Skeletal muscle tissue (tissue), 4 donors: ENCODE data around the gene ISL1. TPM values are rescaled to one million over a fixed set of nuclear protein-coding genes. Genes with fewer than 3 reads are reported as not detected.
A peak's percentile ranks its signal among the peaks of the same experiment; 100 is the strongest.

Source experiments
- H3K27ac ChIP-seq: one replicate; pipeline ENCODE4 v1.7.0; 2013; ENCODE audit warnings: mild to moderate bottlenecking, low read depth, low read length, inconsistent platforms
- H3K27me3 ChIP-seq, 3 donors: one replicate each; pipeline ENCODE4 v1.7.0; 2013; ENCODE audit warnings: low read length in 3 of 3; ENCODE audit not compliant: control insufficient read depth in 3 of 3, insufficient read depth in 3 of 3
- H3K36me3 ChIP-seq, 3 donors: one replicate each; pipeline ENCODE4 v1.7.0; 2013; ENCODE audit warnings: low read length in 3 of 3; ENCODE audit not compliant: control insufficient read depth in 3 of 3, insufficient read depth in 3 of 3
- H3K4me1 ChIP-seq, 3 donors: one replicate each; pipeline ENCODE4 v1.7.0; 2013; ENCODE audit warnings: low read length in 3 of 3, mild to moderate bottlenecking in 3 of 3; ENCODE audit not compliant: control insufficient read depth in 3 of 3, insufficient read depth in 3 of 3
- H3K4me3 ChIP-seq, 3 donors: one replicate each; pipeline ENCODE4 v1.7.0; 2013; ENCODE audit warnings: low read length in 3 of 3
- H3K9ac ChIP-seq, 3 donors: one replicate each; pipeline ENCODE4 v1.7.0; 2013; ENCODE audit warnings: low read length in 3 of 3, mild to moderate bottlenecking in 3 of 3, moderate library complexity in 2 of 3, low read depth in 1 of 3
- H3K9me3 ChIP-seq, 3 donors: one replicate each; pipeline ENCODE4 v1.7.0; 2013; ENCODE audit warnings: low read length in 3 of 3; ENCODE audit not compliant: control insufficient read depth in 3 of 3
- total RNA-seq: library from RNA; depleted of rRNA; stranded (reverse); fragments of >200 nt; gene quantifications from one replicate; pipeline ENCODE4 v1.2.3, GENCODE V29; 2014
- donor health status: Osteomylitis.

The ISL1 gene
- total RNA-seq, 1 donor from 2014 or later = 0.52 TPM

- H3K4me3 ChIP-seq = no peak overlapping the region
- no peaks in the 10 kb centered on the region for H3K9me3 ChIP-seq
- no peak overlapping the region for H3K9ac ChIP-seq
- H3K27me3 ChIP-seq = peaks cover 74 to 86% (median 79%) of the 10 kb centered on the region in 3 donors
- peaks cover 6 to 21% (median 9%) of the 10 kb centered on the region in 3 donors for H3K4me1 ChIP-seq
- no peaks in the 10 kb centered on the region for H3K36me3 ChIP-seq
- no peak overlapping the region for H3K27ac ChIP-seq
These were observed 2.0 kb downstream of the ISL1 start for GRCh38 chr5:51385216-51385615.

- Histone ChIP-seq H3K27ac (no peak overlapping the region), H3K9ac (no peak overlapping the region), H3K4me1 (peaks cover 6 to 18% (median 9%) of the 10 kb centered on the region in 3 donors), H3K36me3 (no peaks in the 10 kb centered on the region), H3K27me3 (peaks cover 69 to 80% (median 69%) of the 10 kb centered on the region in 3 donors), H3K4me3 (peak overlapping the region in 1 of 3 donors; percentile 54), H3K9me3 (no peaks in the 10 kb centered on the region)
These were observed 4.0 kb downstream of the ISL1 start for GRCh38 chr5:51386916-51387883.

GRCh38 chr5:51387884-51388275 is 4.6 kb downstream of the ISL1 start:
- Histone ChIP-seq H3K4me1 (peaks cover 4 to 13% (median 5%) of the 10 kb centered on the region in 3 donors), H3K27ac (no peak overlapping the region), H3K4me3 (no peak overlapping the region), H3K36me3 (no peaks in the 10 kb centered on the region), H3K27me3 (peaks cover 62 to 79% (median 62%) of the 10 kb centered on the region in 3 donors), H3K9me3 (no peaks in the 10 kb centered on the region), H3K9ac (no peak overlapping the region)

GRCh38 chr5:51388488-51389287 is 5.4 kb downstream of the ISL1 start:
- Histone ChIP-seq H3K9ac (no peak overlapping the region), H3K9me3 (no peaks in the 10 kb centered on the region), H3K36me3 (no peaks in the 10 kb centered on the region), H3K27me3 (peaks cover 54 to 74% (median 55%) of the 10 kb centered on the region in 3 donors), H3K4me1 (peaks cover 4 to 7% (median 5%) of the 10 kb centered on the region in 3 donors), H3K4me3 (no peak overlapping the region), H3K27ac (no peak overlapping the region)

GRCh38 chr5:51389288-51389576 is 6.0 kb downstream of the ISL1 start:
- Histone ChIP-seq H3K9me3 (no peaks in the 10 kb centered on the region), H3K27ac (no peak overlapping the region), H3K9ac (no peak overlapping the region), H3K27me3 (peaks cover 52 to 73% (median 54%) of the 10 kb centered on the region in 3 donors), H3K4me3 (no peak overlapping the region), H3K36me3 (no peaks in the 10 kb centered on the region), H3K4me1 (peaks cover 4 to 7% (median 5%) of the 10 kb centered on the region in 3 donors)

- Histone ChIP-seq H3K4me1 (peaks cover 4 to 7% (median 5%) of the 10 kb centered on the region in 3 donors), H3K27me3 (peaks cover 47 to 69% (median 48%) of the 10 kb centered on the region in 3 donors), H3K4me3 (peak overlapping the region in 2 of 3 donors; percentile 14 to 21)
These were observed 6.6 kb downstream of the ISL1 start for GRCh38 chr5:51389577-51390463.

GRCh38 chr5:51391175-51391574 is 7.9 kb downstream of the ISL1 start:
- H3K36me3 ChIP-seq = no peaks in the 10 kb centered on the region
- H3K9me3 ChIP-seq = no peaks in the 10 kb centered on the region
- no peak overlapping the region for H3K4me3 ChIP-seq
- H3K9ac ChIP-seq = no peak overlapping the region
- peaks cover 4 to 7% (median 5%) of the 10 kb centered on the region in 3 donors for H3K4me1 ChIP-seq
- no peak overlapping the region for H3K27ac ChIP-seq
- peaks cover 51 to 73% (median 58%) of the 10 kb centered on the region in 3 donors for H3K27me3 ChIP-seq

More at GRCh38 chr5:51389577-51390463, 6.6 kb downstream of the ISL1 start:
- Histone ChIP-seq H3K9me3 (no peaks in the 10 kb centered on the region), H3K36me3 (no peaks in the 10 kb centered on the region), H3K9ac (no peak overlapping the region), H3K27ac (no peak overlapping the region)

- Histone ChIP-seq H3K36me3 (no peaks in the 10 kb centered on the region), H3K9me3 (no peaks in the 10 kb centered on the region), H3K27me3 (peaks cover 43 to 67% (median 48%) of the 10 kb centered on the region in 3 donors), H3K4me1 (no peaks in the 10 kb centered on the region), H3K4me3 (no peak overlapping the region), H3K9ac (no peak overlapping the region), H3K27ac (no peak overlapping the region)
These were observed 9.5 kb downstream of the ISL1 start for GRCh38 chr5:51392689-51393199.

GRCh38 chr5:51394609-51395008 is 11.4 kb downstream of the ISL1 start:
- Histone ChIP-seq H3K27me3 (peaks cover 38 to 66% (median 49%) of the 10 kb centered on the region in 3 donors), H3K9ac (no peak overlapping the region), H3K27ac (no peak overlapping the region), H3K4me1 (no peaks in the 10 kb centered on the region), H3K36me3 (no peaks in the 10 kb centered on the region), H3K4me3 (no peak overlapping the region), H3K9me3 (no peaks in the 10 kb centered on the region)
